HepG2 (cell line): ENCODE data around the gene RNASE7. TPM values are rescaled to one million over a fixed set of nuclear protein-coding genes. Genes with fewer than 3 reads are reported as not detected.

Source experiments
- FOXA1 ChIP-seq, 2 experiments: fragments of 450-650 bp in 1 of 2; sonication (generic) in 1 of 2; formaldehyde crosslinking in 1 of 2; IDR thresholded peaks; 2 replicates each; pipeline versions ENCODE4 v1.4.0 to v1.6.1; 2016 to 2020; ENCODE audit warnings: missing genetic modification reagents in 1 of 2
- HES4 ChIP-seq: sonication (generic); formaldehyde crosslinking; IDR thresholded peaks from 2 replicates; pipeline ENCODE4 v1.9.0; 2021; ENCODE audit warnings: mild to moderate bottlenecking, missing genetic modification reagents, borderline replicate concordance
- HMGA1 ChIP-seq: sonication (generic); formaldehyde crosslinking; conservative IDR thresholded peaks from 2 replicates; pipeline ENCODE4 v1.4.0; 2020; ENCODE audit warnings: missing genetic modification reagents
- MZF1 ChIP-seq: sonication (generic); formaldehyde crosslinking; IDR thresholded peaks from 2 replicates; pipeline ENCODE4 v1.8.1; 2023; ENCODE audit warnings: mild to moderate bottlenecking, missing genetic modification reagents, borderline replicate concordance
- RBFOX2 ChIP-seq: fragments of 200-400 bp; formaldehyde crosslinking; IDR thresholded peaks from 2 replicates; pipeline ENCODE4 v1.6.1; 2017; ENCODE audit warnings: low read depth, mild to moderate bottlenecking, low read length
- RBM22 ChIP-seq: fragments of 200-400 bp; formaldehyde crosslinking; optimal IDR thresholded peaks from 2 replicates; pipeline ENCODE3; 2017; ENCODE audit warnings: mild to moderate bottlenecking, low read length, moderate library complexity
- RBM39 ChIP-seq: fragments of 200-400 bp; formaldehyde crosslinking; IDR thresholded peaks from one replicate; pipeline ENCODE4 v1.6.1; 2018; ENCODE audit warnings: antibody characterized with exemption, mild to moderate bottlenecking, low read depth, low read length; ENCODE audit not compliant: poor library complexity, severe bottlenecking
- RELA ChIP-seq: sonication (generic); formaldehyde crosslinking; IDR thresholded peaks from 2 replicates; pipeline ENCODE4 v1.4.0; 2020; ENCODE audit warnings: missing genetic modification reagents
- TCF7L2 ChIP-seq: IDR thresholded peaks from 2 replicates; pipeline ENCODE4 v1.6.1; 2011; ENCODE audit warnings: mild to moderate bottlenecking, low read depth, low read length, moderate library complexity
- ZNF17 ChIP-seq: sonication (generic); formaldehyde crosslinking; IDR thresholded peaks from 2 replicates; pipeline ENCODE4 v1.5.0; 2020; ENCODE audit warnings: mild to moderate bottlenecking, missing genetic modification reagents
- ZNF589 ChIP-seq: sonication (generic); formaldehyde crosslinking; conservative IDR thresholded peaks from 2 replicates; pipeline ENCODE4 v1.8.0; 2022; ENCODE audit warnings: mild to moderate bottlenecking, moderate library complexity, missing genetic modification reagents
- ZNF7 ChIP-seq: IDR thresholded peaks from 2 replicates; pipeline ENCODE4 v1.6.1; 2016; ENCODE audit warnings: missing biosample characterization, missing genetic modification reagents
- ZNF781 ChIP-seq: sonication (generic); formaldehyde crosslinking; IDR thresholded peaks from 2 replicates; pipeline ENCODE4 v1.5.1; 2020; ENCODE audit warnings: borderline replicate concordance, mild to moderate bottlenecking, missing genetic modification reagents; ENCODE audit errors: not compliant biosample characterization
- ZNF784 ChIP-seq: sonication (generic); formaldehyde crosslinking; IDR thresholded peaks from 2 replicates; pipeline ENCODE4 v1.5.1; 2020; ENCODE audit warnings: missing genetic modification reagents, mild to moderate bottlenecking, borderline replicate concordance
- ZSCAN9 ChIP-seq: IDR thresholded peaks from 2 replicates; pipeline ENCODE4 v1.6.1; 2016; ENCODE audit warnings: borderline replicate concordance
- polyA plus RNA-seq, 8 experiments: library from polyadenylated mRNA; depleted of rRNA in 3 of 8; stranded (reverse) in 7 of 8; unstranded in 1 of 8; fragments of >200 nt; fragmentation: Illumina TruSeq in 4 of 8; extraction: Trizol in 4 of 8; gene quantifications; 2 replicates each; pipeline versions ENCODE4 v1.2.1 to v1.2.3, GENCODE V29; 2011 to 2016; ENCODE audit warnings: low read depth in 4 of 8, missing spikeins in 1 of 8, mixed read lengths in 1 of 8; ENCODE audit not compliant: insufficient read depth in 1 of 8
- total RNA-seq, 5 experiments: library from RNA; depleted of rRNA; stranded (reverse); fragments of >200 nt; fragmentation: Illumina TruSeq; extraction: Trizol; gene quantifications; 2 replicates each; pipeline ENCODE4 v1.2.3, GENCODE V29; 2016; ENCODE audit warnings: low read depth in 1 of 5
- TF ChIP-seq, protein P1 (sequence below): sonication (generic); formaldehyde crosslinking; IDR thresholded peaks from 2 replicates; pipeline ENCODE4 v1.8.1; 2023; ENCODE audit warnings: missing genetic modification reagents, inconsistent platforms, borderline replicate concordance
- TF ChIP-seq, protein P2 (sequence below), 2 experiments: sonication (generic) in 1 of 2; formaldehyde crosslinking in 1 of 2; IDR thresholded peaks; 2 replicates each; pipeline versions ENCODE4 v1.5.1 to v1.6.1; 2011 to 2020; ENCODE audit warnings: borderline replicate concordance in 1 of 2, low read depth in 1 of 2, low read length in 1 of 2, mild to moderate bottlenecking in 1 of 2, missing genetic modification reagents in 1 of 2, moderate library complexity in 1 of 2
- TF ChIP-seq, protein P3 (sequence below), 2 experiments: sonication (generic) in 1 of 2; formaldehyde crosslinking in 1 of 2; IDR thresholded peaks; 2 replicates each; pipeline versions ENCODE4 v1.6.1 to v1.9.0; 2014 to 2022; ENCODE audit warnings: antibody characterized with exemption in 1 of 2, borderline replicate concordance in 1 of 2, inconsistent platforms in 1 of 2, low read depth in 1 of 2, missing genetic modification reagents in 1 of 2

RNASE7 gene
- total and polyA plus RNA-seq, 2 of the 13 experiments (the other 11 are each of a cell fraction or from before 2014, with no cell fraction given): 0.04 TPM; not detected in 1

- TF ChIP-seq MZF1: no peak
- TF ChIP-seq, protein P1, sequence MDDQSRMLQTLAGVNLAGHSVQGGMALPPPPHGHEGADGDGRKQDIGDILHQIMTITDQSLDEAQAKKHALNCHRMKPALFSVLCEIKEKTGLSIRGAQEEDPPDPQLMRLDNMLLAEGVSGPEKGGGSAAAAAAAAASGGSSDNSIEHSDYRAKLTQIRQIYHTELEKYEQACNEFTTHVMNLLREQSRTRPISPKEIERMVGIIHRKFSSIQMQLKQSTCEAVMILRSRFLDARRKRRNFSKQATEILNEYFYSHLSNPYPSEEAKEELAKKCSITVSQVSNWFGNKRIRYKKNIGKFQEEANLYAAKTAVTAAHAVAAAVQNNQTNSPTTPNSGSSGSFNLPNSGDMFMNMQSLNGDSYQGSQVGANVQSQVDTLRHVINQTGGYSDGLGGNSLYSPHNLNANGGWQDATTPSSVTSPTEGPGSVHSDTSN (CRISPR knock-in tag): no peak
- peak; percentile 89 for TF ChIP-seq RELA (CRISPR knock-in tag)
- TF ChIP-seq ZNF17 (CRISPR knock-in tag): no peak
- TF ChIP-seq, protein P2, sequence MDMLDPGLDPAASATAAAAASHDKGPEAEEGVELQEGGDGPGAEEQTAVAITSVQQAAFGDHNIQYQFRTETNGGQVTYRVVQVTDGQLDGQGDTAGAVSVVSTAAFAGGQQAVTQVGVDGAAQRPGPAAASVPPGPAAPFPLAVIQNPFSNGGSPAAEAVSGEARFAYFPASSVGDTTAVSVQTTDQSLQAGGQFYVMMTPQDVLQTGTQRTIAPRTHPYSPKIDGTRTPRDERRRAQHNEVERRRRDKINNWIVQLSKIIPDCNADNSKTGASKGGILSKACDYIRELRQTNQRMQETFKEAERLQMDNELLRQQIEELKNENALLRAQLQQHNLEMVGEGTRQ (IDR thresholded peaks at IDR 0.05; ENCODE audit: low read depth, low read length): no peak
- TF ChIP-seq, protein P2 (CRISPR knock-in tag; IDR thresholded peaks at IDR 0.05; ENCODE audit: borderline replicate concordance): no peak
- TF ChIP-seq, protein P3, sequence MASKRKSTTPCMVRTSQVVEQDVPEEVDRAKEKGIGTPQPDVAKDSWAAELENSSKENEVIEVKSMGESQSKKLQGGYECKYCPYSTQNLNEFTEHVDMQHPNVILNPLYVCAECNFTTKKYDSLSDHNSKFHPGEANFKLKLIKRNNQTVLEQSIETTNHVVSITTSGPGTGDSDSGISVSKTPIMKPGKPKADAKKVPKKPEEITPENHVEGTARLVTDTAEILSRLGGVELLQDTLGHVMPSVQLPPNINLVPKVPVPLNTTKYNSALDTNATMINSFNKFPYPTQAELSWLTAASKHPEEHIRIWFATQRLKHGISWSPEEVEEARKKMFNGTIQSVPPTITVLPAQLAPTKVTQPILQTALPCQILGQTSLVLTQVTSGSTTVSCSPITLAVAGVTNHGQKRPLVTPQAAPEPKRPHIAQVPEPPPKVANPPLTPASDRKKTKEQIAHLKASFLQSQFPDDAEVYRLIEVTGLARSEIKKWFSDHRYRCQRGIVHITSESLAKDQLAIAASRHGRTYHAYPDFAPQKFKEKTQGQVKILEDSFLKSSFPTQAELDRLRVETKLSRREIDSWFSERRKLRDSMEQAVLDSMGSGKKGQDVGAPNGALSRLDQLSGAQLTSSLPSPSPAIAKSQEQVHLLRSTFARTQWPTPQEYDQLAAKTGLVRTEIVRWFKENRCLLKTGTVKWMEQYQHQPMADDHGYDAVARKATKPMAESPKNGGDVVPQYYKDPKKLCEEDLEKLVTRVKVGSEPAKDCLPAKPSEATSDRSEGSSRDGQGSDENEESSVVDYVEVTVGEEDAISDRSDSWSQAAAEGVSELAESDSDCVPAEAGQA (IDR thresholded peaks at IDR 0.05; ENCODE audit: low read depth): no peak
- TF ChIP-seq, protein P3 (CRISPR knock-in tag; IDR thresholded peaks at IDR 0.05; ENCODE audit: borderline replicate concordance): no peak
- TF ChIP-seq RBFOX2: peak; percentile 67
- TF ChIP-seq FOXA1 (IDR thresholded peaks at IDR 0.05): no peak
- no peak for TF ChIP-seq FOXA1 (CRISPR knock-in tag; IDR thresholded peaks at IDR 0.05)
- TF ChIP-seq RBM39: peak; percentile 85
- TF ChIP-seq ZNF784 (CRISPR knock-in tag): peak; percentile 69; the same call in 1 of the 2 replicates
- TF ChIP-seq HMGA1 (CRISPR knock-in tag): no peak
- no peak for TF ChIP-seq ZNF7 (CRISPR knock-in tag)
- no peak for TF ChIP-seq RBM22
- TF ChIP-seq ZNF781 (CRISPR knock-in tag): peak; percentile 35
- TF ChIP-seq ZNF589 (CRISPR knock-in tag): no peak; the same call in 1 of the 2 replicates
- no peak for TF ChIP-seq ZSCAN9 (CRISPR knock-in tag)
- no peak for TF ChIP-seq TCF7L2
- no peak; the same call in 1 of the 2 replicates for TF ChIP-seq HES4 (CRISPR knock-in tag)
These were observed 27.4 kb downstream of the RNASE7 start (continued) for GRCh38 chr14:21069388-21070082.
